ENCODE measurements around the gene BEGAIN. TPM values are rescaled to one million over a fixed set of nuclear protein-coding genes. Genes with fewer than 3 reads are reported as not detected.

Gene BEGAIN
- total and polyA plus RNA-seq, 9 of the 15 experiments (the other 6 are each of a cell fraction or from before 2014, with no cell fraction given) = 0.07 to 0.68 (median 0.55) TPM; not detected in 3

- no peak for FAIRE-seq
- Histone ChIP-seq H3K27me3 (ENCODE audit: control insufficient read depth in 2 of 2, insufficient read depth in 2 of 2, low read length in 2 of 2) (peaks cover 16 to 62% of the 10 kb centered on the region in 2 experiments; a peak in 4 of 5 replicates), H3K27ac (ENCODE audit: extremely low read depth, low read depth, low read length) (no peak overlapping the region), H3K79me2 (ENCODE audit: control insufficient read depth, insufficient read depth, low read length) (no peaks in the 10 kb centered on the region), H3K9ac (ENCODE audit: insufficient read depth in 1 of 2, low read depth in 2 of 2, low read length in 2 of 2) (no peak overlapping the region), H3K9me1 (ENCODE audit: control insufficient read depth, insufficient read depth, low read length) (no peaks in the 10 kb centered on the region), H4K20me1 (replicated peaks; ENCODE audit: control insufficient read depth, insufficient read depth, low read length) (no peaks in the 10 kb centered on the region), H3K9me3 (replicated peaks; ENCODE audit: control insufficient read depth, insufficient read depth, low read depth, low read length) (no peaks in the 10 kb centered on the region), H3K4me1 (replicated peaks in 1 of 2; ENCODE audit: control insufficient read depth in 2 of 2, insufficient read depth in 2 of 2, low read length in 2 of 2) (peaks cover 0 to 6% of the 10 kb centered on the region in 2 experiments; a peak in 2 of 5 replicates), H2AFZ (ENCODE audit: low read depth, low read length) (no peak overlapping the region), H3K4me3 (no peak overlapping the region), H3K36me3 (ENCODE audit: control insufficient read depth, insufficient read depth, low read length) (no peaks in the 10 kb centered on the region), H3K4me2 (ENCODE audit: insufficient read depth, low read length) (no peak overlapping the region)
- TF ChIP-seq RBFOX2 (IDR thresholded peaks at IDR 0.05; ENCODE audit: low read depth, low read length) (no peak), ETV1 (tag; conservative IDR thresholded peaks at IDR 0.05; ENCODE audit: low read depth) (no peak), ZNF184 (CRISPR knock-in tag; IDR thresholded peaks at IDR 0.05) (no peak), ZC3H8 (IDR thresholded peaks at IDR 0.05) (no peak), DPF2 (IDR thresholded peaks at IDR 0.05) (no peak), HMBOX1 (IDR thresholded peaks at IDR 0.05) (no peak), ZNF134 (CRISPR knock-in tag; conservative IDR thresholded peaks at IDR 0.05) (no peak), ZNF695 (CRISPR knock-in tag; IDR thresholded peaks at IDR 0.05) (no peak), MTA1 (IDR thresholded peaks at IDR 0.05; ENCODE audit: borderline replicate concordance) (no peak), ZFP36 (IDR thresholded peaks at IDR 0.05; ENCODE audit: low read depth, low read length, partially characterized antibody) (no peak), FOXP1 (CRISPR knock-in tag; IDR thresholded peaks at IDR 0.05) (no peak)
- in situ Hi-C loops (cut with MboI) (no loop called here), intact Hi-C loops (cut with micrococcal nuclease) (no loop called here)
- 0% methylated on average over 3 of the region's 4 CpGs for WGBS (ENCODE audit: insufficient coverage, low coverage, missing lambda C conversion rate)
- no peak for DNase-seq (ENCODE audit: extremely low read depth in 1 of 4, low spot score in 3 of 4)
- no peak for ATAC-seq
- POLR2A ChIA-PET = no interaction called here
- no TSS peak for BruUV-seq (replicated peaks)
- CTCF ChIA-PET (ENCODE audit: low intra/inter-chr PET ratio) = no interaction called here
These were observed 5.8 kb upstream of the BEGAIN start for GRCh38 chr14:100592972-100593371.

All from K562 (cell line).